GM20000 (cell line): ENCODE measurements around the gene FAHD1.

Experiments used
- DNase-seq: peaks from one replicate; pipeline ENCODE4 v3.0.0; 2012; ENCODE audit warnings: low spot score
- TF ChIP-seq, protein P1 (sequence below): IDR thresholded peaks from 2 replicates; pipeline ENCODE4 v1.5.1; 2012; ENCODE audit warnings: mild to moderate bottlenecking, control low read depth; ENCODE audit errors: extremely low read depth, missing control alignments

The FAHD1 gene

DNA sequence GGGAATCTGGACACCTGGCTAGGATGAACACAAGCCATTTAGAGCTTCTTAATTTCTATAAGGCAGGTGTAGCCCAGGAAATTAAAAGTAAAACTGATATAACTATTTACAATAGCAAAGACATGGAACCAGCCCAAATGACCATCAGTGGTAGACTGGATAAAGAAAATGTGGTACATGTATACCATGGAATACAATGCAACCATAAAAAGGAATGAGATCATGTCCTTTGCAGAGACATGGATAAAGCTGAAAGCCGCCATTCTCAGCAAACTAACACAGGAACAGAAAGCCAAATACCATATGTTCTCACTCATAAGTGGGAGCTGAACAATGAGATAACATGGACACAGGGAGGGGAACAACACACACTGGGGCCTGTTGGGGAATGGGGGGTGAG is 19.4 kb downstream of the FAHD1 start:
- TF ChIP-seq, protein P1, sequence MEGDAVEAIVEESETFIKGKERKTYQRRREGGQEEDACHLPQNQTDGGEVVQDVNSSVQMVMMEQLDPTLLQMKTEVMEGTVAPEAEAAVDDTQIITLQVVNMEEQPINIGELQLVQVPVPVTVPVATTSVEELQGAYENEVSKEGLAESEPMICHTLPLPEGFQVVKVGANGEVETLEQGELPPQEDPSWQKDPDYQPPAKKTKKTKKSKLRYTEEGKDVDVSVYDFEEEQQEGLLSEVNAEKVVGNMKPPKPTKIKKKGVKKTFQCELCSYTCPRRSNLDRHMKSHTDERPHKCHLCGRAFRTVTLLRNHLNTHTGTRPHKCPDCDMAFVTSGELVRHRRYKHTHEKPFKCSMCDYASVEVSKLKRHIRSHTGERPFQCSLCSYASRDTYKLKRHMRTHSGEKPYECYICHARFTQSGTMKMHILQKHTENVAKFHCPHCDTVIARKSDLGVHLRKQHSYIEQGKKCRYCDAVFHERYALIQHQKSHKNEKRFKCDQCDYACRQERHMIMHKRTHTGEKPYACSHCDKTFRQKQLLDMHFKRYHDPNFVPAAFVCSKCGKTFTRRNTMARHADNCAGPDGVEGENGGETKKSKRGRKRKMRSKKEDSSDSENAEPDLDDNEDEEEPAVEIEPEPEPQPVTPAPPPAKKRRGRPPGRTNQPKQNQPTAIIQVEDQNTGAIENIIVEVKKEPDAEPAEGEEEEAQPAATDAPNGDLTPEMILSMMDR, result no peak
- no peak for DNase-seq

DNA sequence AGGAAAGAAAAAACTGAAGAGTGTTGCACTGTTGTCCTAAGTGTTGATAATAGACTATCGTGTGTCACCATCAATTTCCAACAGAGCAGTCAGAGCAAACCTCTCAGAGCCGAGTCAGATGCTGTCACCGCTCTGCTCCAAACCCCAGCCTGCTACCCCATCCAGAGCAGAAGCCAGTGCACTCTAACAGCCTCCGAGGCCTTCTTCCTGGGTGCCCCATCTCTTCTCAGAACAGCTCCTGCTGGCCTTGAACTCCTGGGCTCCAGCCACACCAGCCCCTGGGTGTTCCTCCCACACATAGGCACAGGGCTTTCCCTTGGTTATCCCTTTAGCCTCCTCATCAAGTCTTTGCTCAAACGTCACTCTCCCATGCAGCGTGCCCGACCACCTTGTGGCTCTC is 24.0 kb downstream of the FAHD1 start:
- DNase-seq, result no peak
- TF ChIP-seq, protein P1, result no peak

DNA sequence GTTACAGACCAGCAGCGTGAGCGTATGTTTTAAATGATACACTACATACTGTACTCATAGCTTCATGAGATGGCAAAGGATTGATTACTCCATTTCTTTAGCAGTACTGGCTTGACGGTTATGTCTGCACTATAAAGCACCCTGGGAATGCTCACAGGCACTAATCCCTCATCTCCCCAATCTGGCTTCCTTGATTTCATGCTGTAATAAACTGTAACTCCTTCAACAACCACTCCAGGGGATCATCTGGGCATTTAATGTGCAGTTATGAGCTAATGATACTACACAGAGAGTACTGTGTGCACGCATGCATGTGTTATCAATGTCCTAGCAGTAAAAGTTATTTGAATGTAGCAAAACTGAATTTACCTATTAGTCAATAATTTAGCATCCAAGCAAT is 24.8 kb downstream of the FAHD1 start:
- TF ChIP-seq, protein P1, result no peak
- no peak for DNase-seq

DNA sequence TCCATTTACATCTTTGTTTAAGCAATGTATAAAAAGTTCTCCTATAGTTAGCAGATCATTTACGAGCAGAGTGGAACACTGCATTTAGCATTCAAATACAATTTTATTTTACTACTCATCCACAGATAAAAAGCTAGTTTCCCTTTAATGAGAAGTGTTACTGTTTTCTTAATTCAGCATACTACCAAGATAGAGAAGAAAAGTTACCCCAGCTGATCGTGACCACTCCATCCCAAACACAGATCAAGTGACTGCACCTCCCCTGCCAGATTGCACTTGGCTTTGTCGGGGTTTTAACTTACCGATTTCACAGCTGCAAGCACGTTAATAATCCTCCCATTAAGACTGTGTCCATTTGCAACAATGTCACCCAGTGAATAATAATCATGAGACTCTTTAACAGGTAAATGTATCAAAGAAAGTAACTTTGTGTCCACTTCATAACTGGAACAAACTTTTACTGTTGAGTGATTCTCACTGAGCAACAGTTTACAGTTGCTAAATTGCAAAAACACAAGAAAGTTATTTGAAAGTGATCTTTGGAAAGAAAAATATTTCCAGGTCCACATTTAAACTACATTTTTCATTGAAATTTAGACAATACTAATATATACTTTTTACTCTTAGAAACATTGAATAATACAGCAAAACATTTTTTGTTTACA is 30.6 kb downstream of the FAHD1 start:
- DNase-seq, result no peak
- TF ChIP-seq, protein P1, result no peak

DNA sequence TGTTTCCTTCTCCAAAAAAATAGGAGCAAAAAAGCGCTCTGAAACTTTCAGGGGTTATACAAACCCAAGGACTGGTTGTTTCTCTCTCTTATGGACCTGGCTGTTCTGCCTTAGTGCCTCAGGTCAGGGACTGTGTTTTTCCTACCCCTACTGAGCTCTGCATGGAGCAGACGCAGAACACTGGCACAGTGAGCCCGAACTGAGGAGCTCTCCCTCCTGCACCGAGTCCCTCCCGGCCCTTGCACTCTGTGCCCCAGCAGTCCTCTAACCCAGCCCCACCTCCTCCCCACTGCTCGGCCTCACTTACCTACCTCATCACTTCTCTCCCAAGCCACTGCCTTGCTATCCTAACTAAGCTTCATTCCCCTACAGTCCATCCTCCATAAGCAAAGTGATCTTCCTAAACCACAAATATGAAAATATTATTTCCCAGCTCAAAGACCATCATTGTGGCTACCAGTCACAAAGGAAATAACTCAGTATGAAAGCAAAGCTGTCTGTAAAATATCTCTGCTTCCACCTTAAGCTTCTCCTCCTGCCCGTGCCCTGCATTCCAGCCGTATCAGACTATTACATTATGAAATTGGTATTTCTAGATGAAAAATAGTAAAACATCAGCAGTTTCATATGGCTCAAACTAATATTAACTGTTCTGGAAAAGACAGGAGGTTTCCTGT is 31.3 kb downstream of the FAHD1 start:
- TF ChIP-seq, protein P1, result no peak
- DNase-seq, result no peak

DNA sequence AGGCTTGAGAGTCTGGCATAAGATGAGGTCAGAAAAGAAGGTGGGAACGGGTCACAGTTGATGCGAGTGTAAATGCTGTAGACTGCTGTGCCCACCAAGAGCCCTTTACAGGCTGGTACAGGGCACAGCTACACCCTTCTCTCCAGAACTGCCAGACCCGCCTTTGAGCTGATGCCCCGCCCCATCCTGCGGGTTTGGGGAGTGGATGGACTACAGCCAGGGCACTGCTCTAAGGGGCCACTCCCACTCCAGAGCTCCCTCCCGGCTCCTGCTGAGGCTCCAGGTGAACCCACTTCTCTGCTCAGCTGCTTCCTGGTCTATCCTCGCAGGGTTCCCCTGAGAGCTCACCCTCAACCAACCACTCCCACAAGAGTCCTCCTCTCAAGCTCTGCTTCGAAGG is 32.6 kb downstream of the FAHD1 start:
- no peak for DNase-seq
- TF ChIP-seq, protein P1, result no peak

DNA sequence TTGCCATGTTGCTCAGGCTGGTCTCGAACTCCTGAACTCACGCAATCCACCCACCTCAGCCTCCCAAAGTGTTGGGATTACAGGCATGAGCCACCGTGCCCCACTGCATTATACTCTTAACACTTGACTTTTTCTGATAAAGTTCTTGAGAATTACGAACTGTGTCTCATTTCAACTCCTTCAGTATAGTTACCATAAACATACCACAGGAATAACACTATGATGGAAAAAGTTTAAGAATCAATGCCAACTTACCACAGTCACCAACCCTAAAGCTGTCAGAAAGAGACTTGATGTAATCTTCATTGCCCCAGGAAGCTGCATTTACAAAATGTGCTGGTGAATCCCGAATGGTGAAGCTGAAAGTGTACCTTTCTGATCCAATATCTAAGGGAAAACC is 34.7 kb downstream of the FAHD1 start:
- no peak for DNase-seq
- TF ChIP-seq, protein P1, result no peak
